Thyroid gland (tissue), 4 donors: ENCODE results near the gene GAGE12J.

ENCODE experiments used
- POLR2A ChIP-seq, 2 donors: fragments of 450-650 bp; IDR thresholded peaks; one replicate each; pipeline ENCODE4 v1.6.1; 2017; ENCODE audit warnings: antibody characterized with exemption in 2 of 2, mild to moderate bottlenecking in 2 of 2, moderate library complexity in 1 of 2
- TF ChIP-seq, protein P1 (sequence below), 6 experiments: fragments of 200-600 bp in 3 of 6; fragments of 450-650 bp in 3 of 6; sonication (generic) in 3 of 6; IDR thresholded peaks; one replicate each; pipeline ENCODE4 v1.5.1; 2016 to 2019; ENCODE audit warnings: antibody characterized with exemption in 6 of 6, mild to moderate bottlenecking in 2 of 6, inconsistent platforms in 1 of 6, moderate library complexity in 1 of 6

- TF ChIP-seq, protein P1, sequence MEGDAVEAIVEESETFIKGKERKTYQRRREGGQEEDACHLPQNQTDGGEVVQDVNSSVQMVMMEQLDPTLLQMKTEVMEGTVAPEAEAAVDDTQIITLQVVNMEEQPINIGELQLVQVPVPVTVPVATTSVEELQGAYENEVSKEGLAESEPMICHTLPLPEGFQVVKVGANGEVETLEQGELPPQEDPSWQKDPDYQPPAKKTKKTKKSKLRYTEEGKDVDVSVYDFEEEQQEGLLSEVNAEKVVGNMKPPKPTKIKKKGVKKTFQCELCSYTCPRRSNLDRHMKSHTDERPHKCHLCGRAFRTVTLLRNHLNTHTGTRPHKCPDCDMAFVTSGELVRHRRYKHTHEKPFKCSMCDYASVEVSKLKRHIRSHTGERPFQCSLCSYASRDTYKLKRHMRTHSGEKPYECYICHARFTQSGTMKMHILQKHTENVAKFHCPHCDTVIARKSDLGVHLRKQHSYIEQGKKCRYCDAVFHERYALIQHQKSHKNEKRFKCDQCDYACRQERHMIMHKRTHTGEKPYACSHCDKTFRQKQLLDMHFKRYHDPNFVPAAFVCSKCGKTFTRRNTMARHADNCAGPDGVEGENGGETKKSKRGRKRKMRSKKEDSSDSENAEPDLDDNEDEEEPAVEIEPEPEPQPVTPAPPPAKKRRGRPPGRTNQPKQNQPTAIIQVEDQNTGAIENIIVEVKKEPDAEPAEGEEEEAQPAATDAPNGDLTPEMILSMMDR (IDR thresholded peaks at IDR 0.05), result no peak
- no peak for TF ChIP-seq POLR2A (IDR thresholded peaks at IDR 0.05)
These were observed 35.3 kb upstream of the GAGE12J start for GRCh38 chrX:49286581-49286980.
